Left renal pelvis (tissue), 4 donors: ENCODE measurements around the gene CENPC. TPM values are rescaled to one million over a fixed set of nuclear protein-coding genes. Genes with fewer than 3 reads are reported as not detected.

Experiments used
- DNase-seq, 4 donors: peaks; one replicate each; pipeline ENCODE4 v3.0.0-alpha.2; 2013; ENCODE audit warnings: low read depth in 4 of 4, low spot score in 3 of 4
- polyA plus RNA-seq, 4 donors: library from polyadenylated mRNA; unstranded; fragments of 120-200 nt; gene quantifications; one replicate each; pipeline ENCODE4 v1.2.1, GENCODE V29; 2013; ENCODE audit not compliant: insufficient read length in 4 of 4

CENPC gene
- polyA plus RNA-seq, 4 donors, result 24.9 to 32.4 (median 28.8) TPM

DNA sequence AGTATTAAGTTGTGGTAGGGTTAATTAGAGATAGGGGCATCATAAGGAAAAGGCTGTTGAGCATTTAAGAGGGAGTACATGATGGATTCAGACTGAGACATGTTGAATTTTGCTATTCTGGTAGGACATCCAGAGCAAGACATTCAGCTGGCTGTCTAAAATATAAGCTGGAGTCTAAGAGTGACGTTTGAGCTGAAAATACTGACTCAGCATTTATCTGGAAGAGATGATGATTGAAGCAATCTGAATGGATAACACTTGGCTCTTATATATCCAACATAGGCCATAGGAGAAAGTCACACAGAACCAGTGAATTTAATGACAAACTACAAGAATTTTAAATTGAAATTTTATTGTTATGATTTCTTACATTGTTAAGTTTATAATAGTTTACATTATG, 114.3 kb downstream of the CENPC start:
- DNase-seq, result no peak

DNA sequence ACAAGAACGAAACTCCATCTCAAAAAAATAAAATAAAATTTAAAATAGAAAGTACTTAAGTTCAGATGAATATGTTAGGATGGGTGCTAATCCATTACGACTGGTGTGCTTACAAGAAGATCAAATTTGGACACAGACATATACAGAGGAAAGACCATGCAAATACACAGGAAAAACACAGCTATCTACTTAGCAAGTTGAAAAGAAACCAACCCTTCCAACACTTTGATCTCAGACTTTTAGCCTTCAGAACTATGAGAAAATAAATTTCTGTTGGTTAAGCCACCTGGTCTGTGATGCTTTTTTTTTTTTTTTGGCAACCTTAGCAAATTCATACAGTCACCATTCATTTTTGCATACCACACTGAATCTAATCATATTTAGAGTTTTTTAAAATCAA, 116.5 kb downstream of the CENPC start:
- DNase-seq, result no peak

Other genes starting within 250 kb of the CENPC start
- under 1 TPM in 3 of 4 donors, not detected in 1; 0.14 to 0.32 (median 0.26) TPM for gene STAP1, start 13.2 kb upstream of the CENPC start, polyA plus RNA-seq
- 10 to 100 TPM; 42.4 to 65.4 (median 58.7) TPM for gene UBA6, start 155.7 kb upstream of the CENPC start, polyA plus RNA-seq
- gene GNRHR, start 208.9 kb upstream of the CENPC start, polyA plus RNA-seq, result 1 to 10 TPM in 1 of 4 donors, under 1 TPM in 3; 0.31 to 1.0 (median 0.50) TPM